ENCODE data around the gene PHF21A. TPM values are rescaled to one million over a fixed set of nuclear protein-coding genes. Genes with fewer than 3 reads are reported as not detected.

PHF21A gene
- total and polyA plus RNA-seq, 4 donors = 3.6 to 8.5 (median 6.2) TPM

- TF ChIP-seq RAD21 (IDR thresholded peaks at IDR 0.05) (no peak), NR2F2 (IDR thresholded peaks at IDR 0.05) (no peak), FOXA1 (IDR thresholded peaks at IDR 0.05) (no peak), FOXA2 (IDR thresholded peaks at IDR 0.05) (no peak), RXRA (IDR thresholded peaks at IDR 0.05) (no peak), HNF4A (conservative IDR thresholded peaks at IDR 0.05) (no peak), ATF3 (IDR thresholded peaks at IDR 0.05) (no peak), SP1 (IDR thresholded peaks at IDR 0.05) (no peak), EGR1 (IDR thresholded peaks at IDR 0.05; ENCODE audit: low read depth in 2 of 2) (no peak), YY1 (IDR thresholded peaks at IDR 0.05) (no peak), GABPA (IDR thresholded peaks at IDR 0.05 in 1 of 2, conservative IDR thresholded peaks at IDR 0.05 in 1 of 2) (no peak), CTCF (IDR thresholded peaks at IDR 0.05; ENCODE audit: low read depth, low read length, missing input control) (no peak)
- TF ChIP-seq, protein P1, sequence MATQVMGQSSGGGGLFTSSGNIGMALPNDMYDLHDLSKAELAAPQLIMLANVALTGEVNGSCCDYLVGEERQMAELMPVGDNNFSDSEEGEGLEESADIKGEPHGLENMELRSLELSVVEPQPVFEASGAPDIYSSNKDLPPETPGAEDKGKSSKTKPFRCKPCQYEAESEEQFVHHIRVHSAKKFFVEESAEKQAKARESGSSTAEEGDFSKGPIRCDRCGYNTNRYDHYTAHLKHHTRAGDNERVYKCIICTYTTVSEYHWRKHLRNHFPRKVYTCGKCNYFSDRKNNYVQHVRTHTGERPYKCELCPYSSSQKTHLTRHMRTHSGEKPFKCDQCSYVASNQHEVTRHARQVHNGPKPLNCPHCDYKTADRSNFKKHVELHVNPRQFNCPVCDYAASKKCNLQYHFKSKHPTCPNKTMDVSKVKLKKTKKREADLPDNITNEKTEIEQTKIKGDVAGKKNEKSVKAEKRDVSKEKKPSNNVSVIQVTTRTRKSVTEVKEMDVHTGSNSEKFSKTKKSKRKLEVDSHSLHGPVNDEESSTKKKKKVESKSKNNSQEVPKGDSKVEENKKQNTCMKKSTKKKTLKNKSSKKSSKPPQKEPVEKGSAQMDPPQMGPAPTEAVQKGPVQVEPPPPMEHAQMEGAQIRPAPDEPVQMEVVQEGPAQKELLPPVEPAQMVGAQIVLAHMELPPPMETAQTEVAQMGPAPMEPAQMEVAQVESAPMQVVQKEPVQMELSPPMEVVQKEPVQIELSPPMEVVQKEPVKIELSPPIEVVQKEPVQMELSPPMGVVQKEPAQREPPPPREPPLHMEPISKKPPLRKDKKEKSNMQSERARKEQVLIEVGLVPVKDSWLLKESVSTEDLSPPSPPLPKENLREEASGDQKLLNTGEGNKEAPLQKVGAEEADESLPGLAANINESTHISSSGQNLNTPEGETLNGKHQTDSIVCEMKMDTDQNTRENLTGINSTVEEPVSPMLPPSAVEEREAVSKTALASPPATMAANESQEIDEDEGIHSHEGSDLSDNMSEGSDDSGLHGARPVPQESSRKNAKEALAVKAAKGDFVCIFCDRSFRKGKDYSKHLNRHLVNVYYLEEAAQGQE (IDR thresholded peaks at IDR 0.05) = no peak
- WGBS = 96% methylated on average over 56 of the region's 56 CpGs
- DNase-seq (ENCODE audit: low spot score) = no peak
- Histone ChIP-seq H3K4me1 (ENCODE audit: control insufficient read depth in 4 of 4, insufficient read depth in 4 of 4, low read length in 3 of 4) (peaks cover 5 to 16% (median 11%) of the 10 kb centered on the region in 4 donors), H3K4me3 (ENCODE audit: low read depth in 1 of 3, low read length in 3 of 3) (no peak overlapping the region), H3K27me3 (ENCODE audit: control insufficient read depth in 4 of 4, insufficient read depth in 4 of 4, low read length in 3 of 4) (no peaks in the 10 kb centered on the region), H3K36me3 (ENCODE audit: control insufficient read depth in 4 of 4, insufficient read depth in 3 of 4, low read depth in 1 of 4, low read length in 3 of 4) (peaks cover 0 to 3% (median 0%) of the 10 kb centered on the region in 4 donors), H3K27ac (ENCODE audit: low read depth in 1 of 2, low read length in 2 of 2) (no peak overlapping the region), H3K9ac (ENCODE audit: low read depth in 1 of 2, low read length in 2 of 2) (no peak overlapping the region), H3K9me3 (ENCODE audit: control insufficient read depth in 4 of 4, low read length in 3 of 4) (no peaks in the 10 kb centered on the region)
Observed at GRCh38 chr11:45902452-45903380, 218.5 kb downstream of the PHF21A start.

GRCh38 chr11:45901626-45902025 lies 219.6 kb downstream of the PHF21A start:
- no peak for TF ChIP-seq RAD21 (IDR thresholded peaks at IDR 0.05)
- TF ChIP-seq TAF1 (conservative IDR thresholded peaks at IDR 0.05) = no peak
- TF ChIP-seq, protein P2, sequence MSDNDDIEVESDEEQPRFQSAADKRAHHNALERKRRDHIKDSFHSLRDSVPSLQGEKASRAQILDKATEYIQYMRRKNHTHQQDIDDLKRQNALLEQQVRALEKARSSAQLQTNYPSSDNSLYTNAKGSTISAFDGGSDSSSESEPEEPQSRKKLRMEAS (IDR thresholded peaks at IDR 0.05) = no peak
- no peak for TF ChIP-seq YY1 (IDR thresholded peaks at IDR 0.05)
- TF ChIP-seq NR2F2 (IDR thresholded peaks at IDR 0.05) = no peak
- no peak for TF ChIP-seq HNF4G (IDR thresholded peaks at IDR 0.05)
- TF ChIP-seq FOXA2 (IDR thresholded peaks at IDR 0.05) = no peak
- TF ChIP-seq HNF4A (conservative IDR thresholded peaks at IDR 0.05) = no peak
- TF ChIP-seq ZBTB33 (IDR thresholded peaks at IDR 0.05) = no peak
- Histone ChIP-seq H3K36me3 (ENCODE audit: control insufficient read depth in 4 of 4, insufficient read depth in 3 of 4, low read depth in 1 of 4, low read length in 3 of 4) (peaks cover 0 to 3% (median 0%) of the 10 kb centered on the region in 4 donors), H3K27ac (ENCODE audit: low read depth in 1 of 2, low read length in 2 of 2) (no peak overlapping the region), H3K4me3 (ENCODE audit: low read depth in 1 of 3, low read length in 3 of 3) (no peak overlapping the region), H3K4me1 (ENCODE audit: control insufficient read depth in 4 of 4, insufficient read depth in 4 of 4, low read length in 3 of 4) (peaks cover 5 to 18% (median 11%) of the 10 kb centered on the region in 4 donors), H3K9me3 (ENCODE audit: control insufficient read depth in 4 of 4, low read length in 3 of 4) (no peaks in the 10 kb centered on the region), H3K27me3 (ENCODE audit: control insufficient read depth in 4 of 4, insufficient read depth in 4 of 4, low read length in 3 of 4) (no peaks in the 10 kb centered on the region), H3K9ac (ENCODE audit: low read depth in 1 of 2, low read length in 2 of 2) (no peak overlapping the region)
- no peak for DNase-seq (ENCODE audit: low spot score)
- 90% methylated on average over 6 of the region's 6 CpGs for WGBS
